Measurements from ENCODE around the gene POLR1A. TPM values are rescaled to one million over a fixed set of nuclear protein-coding genes. Genes with fewer than 3 reads are reported as not detected.

The POLR1A gene
- total RNA-seq, 1 donor from 2014 or later = 27.0 TPM

GRCh38 chr2:86025229-86025820 is 80.4 kb downstream of the POLR1A start:
- no peak for DNase-seq (ENCODE audit: extremely low read depth, low read depth, low spot score)

- DNase-seq (ENCODE audit: extremely low read depth, low read depth, low spot score) = no peak
Measured at GRCh38 chr2:86023366-86023712, 82.3 kb downstream of the POLR1A start.

- DNase-seq (ENCODE audit: extremely low read depth, low read depth, low spot score) = no peak
Measured at GRCh38 chr2:86022661-86023365, 82.9 kb downstream of the POLR1A start.

GRCh38 chr2:86021396-86022378 is 84.0 kb downstream of the POLR1A start:
- no peak for DNase-seq (ENCODE audit: extremely low read depth, low read depth, low spot score)

- no peak for DNase-seq (ENCODE audit: extremely low read depth, low read depth, low spot score)
Measured at GRCh38 chr2:86020984-86021383, 84.7 kb downstream of the POLR1A start.

GRCh38 chr2:86019121-86019520 is 86.6 kb downstream of the POLR1A start:
- DNase-seq (ENCODE audit: extremely low read depth, low read depth, low spot score) = no peak

- DNase-seq (ENCODE audit: extremely low read depth, low read depth, low spot score) = no peak
Measured at GRCh38 chr2:86017901-86018896, 87.5 kb downstream of the POLR1A start.

GRCh38 chr2:86016581-86016980 is 89.1 kb downstream of the POLR1A start:
- no peak for DNase-seq (ENCODE audit: extremely low read depth, low read depth, low spot score)

- DNase-seq (ENCODE audit: extremely low read depth, low read depth, low spot score) = no peak
Measured at GRCh38 chr2:86015699-86016098, 90.0 kb downstream of the POLR1A start.

GRCh38 chr2:86015006-86015405 is 90.7 kb downstream of the POLR1A start:
- no peak for DNase-seq (ENCODE audit: extremely low read depth, low read depth, low spot score)

- no peak for DNase-seq (ENCODE audit: extremely low read depth, low read depth, low spot score)
Measured at GRCh38 chr2:86014493-86014892, 91.2 kb downstream of the POLR1A start.

- no peak for DNase-seq (ENCODE audit: extremely low read depth, low read depth, low spot score)
Measured at GRCh38 chr2:86012007-86012712, 93.5 kb downstream of the POLR1A start.

GRCh38 chr2:86011449-86011941 is 94.2 kb downstream of the POLR1A start:
- DNase-seq (ENCODE audit: extremely low read depth, low read depth, low spot score) = no peak

- no peak for DNase-seq (ENCODE audit: extremely low read depth, low read depth, low spot score)
Measured at GRCh38 chr2:86010083-86010482, 95.6 kb downstream of the POLR1A start.

- no peak for DNase-seq (ENCODE audit: extremely low read depth, low read depth, low spot score)
Measured at GRCh38 chr2:86006524-86006923, 99.2 kb downstream of the POLR1A start.

GRCh38 chr2:86003967-86004366 is 101.7 kb downstream of the POLR1A start:
- DNase-seq (ENCODE audit: extremely low read depth, low read depth, low spot score) = no peak

GRCh38 chr2:86003104-86003503 is 102.6 kb downstream of the POLR1A start:
- DNase-seq (ENCODE audit: extremely low read depth, low read depth, low spot score) = no peak

GRCh38 chr2:86002375-86002774 is 103.3 kb downstream of the POLR1A start:
- no peak for DNase-seq (ENCODE audit: extremely low read depth, low read depth, low spot score)

- DNase-seq (ENCODE audit: extremely low read depth, low read depth, low spot score) = no peak
Measured at GRCh38 chr2:86001326-86001725, 104.4 kb downstream of the POLR1A start.

GRCh38 chr2:86000938-86001312 is 104.8 kb downstream of the POLR1A start:
- no peak for DNase-seq (ENCODE audit: extremely low read depth, low read depth, low spot score)

Data from glomerular endothelial cell (primary cell).